Stimulated activated naive CD4-positive, alpha-beta T cell treated with Interleukin-2 at 50 U/mL for 16 hours (primary cell): Measurements from ENCODE around the gene METTL5.

Experiments used
- DNase-seq: peaks from one replicate; lab custom pipeline; 2025; lab: John Stamatoyannopoulos, UW

The METTL5 gene

GRCh38 chr2:169781249-169782013, 43.3 kb downstream of the METTL5 start:
- DNase-seq = no peak

GRCh38 chr2:169778446-169778845, 46.3 kb downstream of the METTL5 start:
- DNase-seq = no peak

DNA sequence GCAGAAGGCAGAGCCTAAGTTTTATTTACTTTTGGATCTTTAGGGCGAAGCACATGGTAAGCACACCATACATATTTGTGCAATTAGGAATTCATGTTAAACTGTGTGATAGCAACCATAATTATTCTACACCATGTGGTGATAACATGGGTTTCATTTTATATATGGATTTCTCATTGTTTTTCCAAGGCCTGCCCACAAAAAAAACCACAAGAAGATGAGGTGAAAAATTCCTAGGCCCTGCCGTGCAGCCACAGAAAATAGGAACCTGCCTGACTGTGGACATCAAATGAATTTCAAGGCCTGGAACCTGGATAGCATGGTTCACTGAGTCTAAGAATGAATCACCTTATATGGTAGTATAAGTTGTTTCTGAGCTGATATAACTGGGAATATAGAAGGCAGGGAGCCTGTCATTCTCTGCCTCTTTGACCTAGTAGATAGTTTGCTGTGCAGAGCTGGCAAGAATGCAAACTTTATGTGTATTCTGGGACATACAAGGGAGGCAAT, 48.4 kb downstream of the METTL5 start:
- DNase-seq = no peak

DNA sequence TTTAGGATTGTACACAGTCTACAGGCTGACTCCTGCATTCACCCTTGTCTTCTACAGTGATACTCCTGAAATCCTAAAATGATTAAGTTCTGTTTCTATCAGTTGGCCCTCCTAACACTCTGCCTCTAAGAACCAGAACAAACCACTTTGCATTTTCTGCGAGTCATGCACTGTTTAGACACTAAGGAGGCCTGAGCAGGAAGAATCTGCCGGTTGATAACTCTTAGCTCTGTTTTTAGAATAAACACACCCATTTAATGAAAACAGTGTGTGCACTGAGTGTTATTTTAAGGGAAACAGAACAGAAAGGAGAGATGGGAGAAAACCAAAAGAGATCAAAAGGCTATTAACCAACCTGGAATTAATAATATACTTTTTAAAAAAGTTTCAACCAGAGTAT, 48.9 kb downstream of the METTL5 start:
- no peak for DNase-seq

DNA sequence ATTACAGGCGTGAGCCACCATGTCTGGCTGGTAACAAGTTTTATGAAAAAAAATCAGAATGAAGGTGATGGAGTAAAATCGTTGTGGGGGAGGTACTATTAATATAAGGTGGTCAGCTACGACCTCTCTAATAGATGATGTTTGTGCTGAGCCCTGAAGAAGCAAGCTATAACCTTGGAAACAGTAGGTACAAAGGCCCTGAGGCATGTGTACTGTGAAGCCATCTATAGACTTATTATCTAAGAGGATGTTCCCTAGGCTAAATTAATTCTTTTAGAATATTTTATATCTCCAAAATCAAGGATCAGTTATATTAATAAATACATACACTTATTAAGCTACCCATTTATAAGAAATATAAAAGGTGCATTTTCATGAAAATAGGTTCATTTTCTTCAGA, 49.4 kb downstream of the METTL5 start:
- no peak for DNase-seq

DNA sequence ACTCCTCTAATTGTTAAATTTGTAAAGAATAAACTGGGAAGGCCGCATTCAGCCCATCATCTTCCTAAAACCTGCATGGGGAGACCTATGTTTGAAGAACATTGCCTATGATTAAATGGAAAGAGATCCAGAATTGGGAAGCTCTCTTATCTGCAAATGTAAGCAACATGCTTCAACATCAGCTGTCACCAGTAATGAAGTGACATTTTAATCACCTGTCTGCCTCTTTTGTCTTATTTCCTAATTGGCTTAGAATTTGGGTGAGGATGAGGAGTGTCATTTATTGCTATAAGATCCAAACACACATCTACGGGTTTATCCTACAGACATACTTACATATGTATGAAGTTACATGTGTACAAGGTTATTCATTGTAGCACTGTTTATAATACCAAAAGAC, 52.1 kb downstream of the METTL5 start:
- DNase-seq = no peak

GRCh38 chr2:169771612-169772011, 53.1 kb downstream of the METTL5 start:
- DNase-seq = no peak

DNA sequence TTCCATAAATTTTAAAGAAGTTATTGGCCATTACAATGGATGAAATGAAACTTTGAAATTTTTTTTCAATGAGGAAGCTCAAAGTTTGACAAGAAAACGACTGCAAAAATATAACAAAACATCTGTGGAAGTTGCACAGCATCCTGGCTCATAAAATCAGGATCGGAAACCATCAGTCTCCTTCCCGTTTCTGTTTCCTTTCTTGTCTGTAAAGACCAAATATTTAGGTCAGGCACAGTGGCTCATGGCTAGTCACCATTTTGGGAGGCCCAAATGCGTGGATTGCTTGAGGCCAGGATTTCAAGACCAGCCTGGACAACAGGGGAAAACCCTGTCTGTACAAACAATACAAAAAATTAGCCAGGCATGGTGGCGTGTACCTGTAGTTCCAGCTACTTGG, 53.7 kb downstream of the METTL5 start:
- no peak for DNase-seq

- peak; percentile 11 for DNase-seq
These were observed 56.3 kb downstream of the METTL5 start for GRCh38 chr2:169768262-169768995.

DNA sequence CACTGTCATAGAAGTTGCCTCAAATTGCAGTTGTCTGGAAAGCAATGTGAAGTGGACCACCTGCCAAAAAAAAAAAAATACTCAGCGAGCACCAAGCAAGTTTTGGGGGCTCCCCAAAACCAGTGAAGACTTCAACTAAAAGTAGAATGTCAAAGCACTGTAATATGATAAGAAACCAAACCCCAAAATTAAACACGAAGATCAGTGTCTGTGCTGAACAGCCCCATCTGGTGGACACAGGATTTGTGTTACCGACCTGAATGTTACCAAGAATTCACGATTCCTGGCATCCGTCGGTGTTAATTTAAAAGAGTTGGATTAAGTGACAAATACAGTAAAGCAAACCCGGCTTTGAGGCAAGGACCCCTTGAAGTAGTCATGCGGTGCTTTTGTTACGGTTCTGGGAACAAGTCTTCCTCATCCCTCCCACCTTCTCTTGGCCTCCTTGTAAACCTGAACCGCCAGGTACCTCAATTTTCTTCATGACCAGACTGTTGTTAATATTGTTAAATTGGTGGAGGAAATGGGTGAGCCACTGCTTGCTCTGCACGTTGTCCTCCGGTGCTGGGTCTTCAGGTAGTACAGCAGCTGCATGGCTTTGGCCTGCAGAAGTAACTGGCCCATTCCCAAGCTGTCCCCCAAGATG, 57.3 kb downstream of the METTL5 start:
- peak; percentile 34 for DNase-seq

GRCh38 chr2:169765523-169765922, 59.2 kb downstream of the METTL5 start:
- no peak for DNase-seq

- DNase-seq = no peak
These were observed 62.8 kb downstream of the METTL5 start for GRCh38 chr2:169761970-169762292.
